ENCODE data around the gene DAB1.

DNA sequence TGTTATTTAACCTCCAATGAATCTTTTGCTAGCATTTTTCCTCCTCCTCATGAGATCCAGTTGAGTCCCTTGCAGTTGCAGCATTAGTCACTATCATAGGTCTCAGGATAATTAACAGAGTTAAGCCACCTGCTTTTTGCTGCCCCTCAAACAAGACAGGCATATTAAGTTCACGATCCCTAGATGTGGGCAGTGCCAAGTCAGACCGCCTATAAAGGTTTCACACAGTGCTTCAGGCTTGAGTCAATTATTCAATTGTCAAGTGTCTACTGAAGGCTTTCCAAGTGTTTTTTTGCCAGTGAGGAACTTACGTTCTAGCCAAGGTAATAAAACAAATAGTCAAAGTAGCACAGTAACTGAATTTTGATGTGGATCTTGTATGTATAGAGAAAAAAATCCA lies 175.0 kb downstream of the DAB1 start:
- TF ChIP-seq, protein P1, sequence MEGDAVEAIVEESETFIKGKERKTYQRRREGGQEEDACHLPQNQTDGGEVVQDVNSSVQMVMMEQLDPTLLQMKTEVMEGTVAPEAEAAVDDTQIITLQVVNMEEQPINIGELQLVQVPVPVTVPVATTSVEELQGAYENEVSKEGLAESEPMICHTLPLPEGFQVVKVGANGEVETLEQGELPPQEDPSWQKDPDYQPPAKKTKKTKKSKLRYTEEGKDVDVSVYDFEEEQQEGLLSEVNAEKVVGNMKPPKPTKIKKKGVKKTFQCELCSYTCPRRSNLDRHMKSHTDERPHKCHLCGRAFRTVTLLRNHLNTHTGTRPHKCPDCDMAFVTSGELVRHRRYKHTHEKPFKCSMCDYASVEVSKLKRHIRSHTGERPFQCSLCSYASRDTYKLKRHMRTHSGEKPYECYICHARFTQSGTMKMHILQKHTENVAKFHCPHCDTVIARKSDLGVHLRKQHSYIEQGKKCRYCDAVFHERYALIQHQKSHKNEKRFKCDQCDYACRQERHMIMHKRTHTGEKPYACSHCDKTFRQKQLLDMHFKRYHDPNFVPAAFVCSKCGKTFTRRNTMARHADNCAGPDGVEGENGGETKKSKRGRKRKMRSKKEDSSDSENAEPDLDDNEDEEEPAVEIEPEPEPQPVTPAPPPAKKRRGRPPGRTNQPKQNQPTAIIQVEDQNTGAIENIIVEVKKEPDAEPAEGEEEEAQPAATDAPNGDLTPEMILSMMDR (IDR thresholded peaks at IDR 0.05; ENCODE audit: low read depth, low read length, poor library complexity, severe bottlenecking): no peak
- no peak for TF ChIP-seq EZH2phosphoT487 (IDR thresholded peaks at IDR 0.05; ENCODE audit: borderline replicate concordance, low read length)

All from DOHH2 (cell line).